T-helper 2 cell treated with Interferon-gamma antibody and Interleukin-4, amounts not matched to agents 5 μg/mL and 100 μg/mL, for 36 hours (primary cell): ENCODE data around the gene NEB.

Source experiments
- DNase-seq: peaks from one replicate; pipeline ENCODE4 v3.0.0; 2021; ENCODE audit warnings: low spot score
- H3K27ac Mint-ChIP-seq: one replicate; pipeline ENCODE4 v1.8.0; 2021; ENCODE audit warnings: mild to moderate bottlenecking, mixed read lengths
- H3K27me3 Mint-ChIP-seq: one replicate; pipeline ENCODE4 v1.8.0; 2021; ENCODE audit warnings: low read depth, mixed read lengths
- H3K36me3 Mint-ChIP-seq: one replicate; pipeline ENCODE4 v1.8.0; 2021; ENCODE audit warnings: low read depth, mixed read lengths
- H3K4me1 Mint-ChIP-seq: one replicate; pipeline ENCODE4 v1.8.0; 2021; ENCODE audit warnings: low read depth, mixed read lengths
- H3K4me3 Mint-ChIP-seq: one replicate; pipeline ENCODE4 v1.8.0; 2022; ENCODE audit warnings: mild to moderate bottlenecking, moderate library complexity, mixed read lengths
- H3K9me3 Mint-ChIP-seq: one replicate; pipeline ENCODE4 v1.8.0; 2021; ENCODE audit warnings: mixed read lengths

The NEB gene

GRCh38 chr2:151437630-151438029 lies 296.6 kb downstream of the NEB start:
- peaks cover 49% of the 10 kb centered on the region for H3K36me3 Mint-ChIP-seq
- H3K27me3 Mint-ChIP-seq, result no peaks in the 10 kb centered on the region
- peak overlapping the region; percentile 47 for H3K27ac Mint-ChIP-seq
- no peaks in the 10 kb centered on the region for H3K9me3 Mint-ChIP-seq
- no peak for DNase-seq
- H3K4me3 Mint-ChIP-seq, result no peak overlapping the region
- peaks cover 2% of the 10 kb centered on the region for H3K4me1 Mint-ChIP-seq
